ENCODE results near the gene ZNF300. TPM values are rescaled to one million over a fixed set of nuclear protein-coding genes. Genes with fewer than 3 reads are reported as not detected.

ZNF300 gene
- total RNA-seq, 1 experiment from 2014 or later, result 11.3 TPM

DNA sequence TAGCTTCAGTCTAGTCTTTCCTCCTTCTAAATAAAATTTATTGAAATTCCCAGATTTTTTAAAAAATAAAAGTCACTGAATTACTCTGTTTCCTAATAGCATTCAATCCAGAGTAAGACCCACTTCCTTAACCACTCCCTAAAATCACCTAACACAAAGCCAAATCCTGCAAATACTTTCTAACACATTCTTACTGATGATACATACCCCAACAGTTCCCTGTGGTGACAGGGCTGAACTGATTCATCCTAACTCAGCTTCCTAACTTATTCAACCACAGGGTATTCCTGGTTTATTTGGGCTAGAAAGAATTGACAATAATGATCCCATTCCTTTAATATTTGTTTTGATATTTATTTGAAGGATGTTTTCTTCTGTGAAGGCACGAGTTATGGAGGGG is 40.7 kb upstream of the ZNF300 start:
- no TSS peak for BruUV-seq (replicated peaks)
- H3K27me3 Mint-ChIP-seq (ENCODE audit: unreplicated experiment), result no peaks in the 10 kb centered on the region

DNA sequence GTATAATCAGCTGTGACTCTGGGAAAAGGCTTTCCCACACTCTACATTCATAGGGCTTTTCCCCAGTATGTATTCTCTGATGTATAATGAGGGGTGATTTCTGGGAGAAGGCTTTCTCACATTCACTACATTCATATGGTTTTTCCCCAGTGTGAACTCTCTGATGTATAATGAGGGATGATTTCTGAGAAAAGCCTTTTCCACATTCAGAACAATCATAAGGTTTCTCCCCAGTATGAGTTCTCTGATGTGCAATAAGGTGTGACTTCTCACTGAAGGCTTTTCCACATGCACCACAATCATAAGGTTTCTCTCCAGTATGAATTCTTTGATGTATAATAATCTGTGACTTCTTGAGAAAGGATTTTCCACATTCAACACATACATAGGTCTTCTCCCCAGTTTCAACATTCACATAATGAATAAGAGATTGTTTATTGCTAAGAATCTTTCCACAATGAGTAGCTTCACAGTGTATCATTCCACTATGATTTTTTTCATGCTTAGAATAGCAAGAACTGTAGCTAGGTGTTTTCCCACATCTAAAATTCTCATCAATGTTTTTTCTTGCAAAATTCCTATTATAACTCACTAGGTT is 26.7 kb upstream of the ZNF300 start:
- Mint-ChIP-seq H3K27ac (ENCODE audit: unreplicated experiment) (no peak overlapping the region), H3K9me3 (ENCODE audit: low read depth, unreplicated experiment) (peaks cover 22% of the 10 kb centered on the region), H3K27me3 (ENCODE audit: unreplicated experiment) (no peaks in the 10 kb centered on the region), H3K4me1 (ENCODE audit: low read depth, unreplicated experiment) (no peaks in the 10 kb centered on the region), H3K4me3 (ENCODE audit: low read depth, unreplicated experiment) (no peak overlapping the region), H3K36me3 (ENCODE audit: insufficient read depth, unreplicated experiment) (no peaks in the 10 kb centered on the region)
- intact Hi-C loops (cut with micrococcal nuclease; ENCODE audit: unreplicated experiment), result no loop called here
- TF ChIP-seq, protein P1, sequence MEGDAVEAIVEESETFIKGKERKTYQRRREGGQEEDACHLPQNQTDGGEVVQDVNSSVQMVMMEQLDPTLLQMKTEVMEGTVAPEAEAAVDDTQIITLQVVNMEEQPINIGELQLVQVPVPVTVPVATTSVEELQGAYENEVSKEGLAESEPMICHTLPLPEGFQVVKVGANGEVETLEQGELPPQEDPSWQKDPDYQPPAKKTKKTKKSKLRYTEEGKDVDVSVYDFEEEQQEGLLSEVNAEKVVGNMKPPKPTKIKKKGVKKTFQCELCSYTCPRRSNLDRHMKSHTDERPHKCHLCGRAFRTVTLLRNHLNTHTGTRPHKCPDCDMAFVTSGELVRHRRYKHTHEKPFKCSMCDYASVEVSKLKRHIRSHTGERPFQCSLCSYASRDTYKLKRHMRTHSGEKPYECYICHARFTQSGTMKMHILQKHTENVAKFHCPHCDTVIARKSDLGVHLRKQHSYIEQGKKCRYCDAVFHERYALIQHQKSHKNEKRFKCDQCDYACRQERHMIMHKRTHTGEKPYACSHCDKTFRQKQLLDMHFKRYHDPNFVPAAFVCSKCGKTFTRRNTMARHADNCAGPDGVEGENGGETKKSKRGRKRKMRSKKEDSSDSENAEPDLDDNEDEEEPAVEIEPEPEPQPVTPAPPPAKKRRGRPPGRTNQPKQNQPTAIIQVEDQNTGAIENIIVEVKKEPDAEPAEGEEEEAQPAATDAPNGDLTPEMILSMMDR (IDR thresholded peaks at IDR 0.05; ENCODE audit: unreplicated experiment), result no peak
- no peak for DNase-seq
- CTCF ChIA-PET, result no interaction called here
- BruUV-seq (replicated peaks), result no TSS peak

More for the DNA sequence above, 40.7 kb upstream of the ZNF300 start:
- Mint-ChIP-seq H3K4me3 (ENCODE audit: low read depth, unreplicated experiment) (no peak overlapping the region), H3K4me1 (ENCODE audit: low read depth, unreplicated experiment) (no peaks in the 10 kb centered on the region), H3K9me3 (ENCODE audit: low read depth, unreplicated experiment) (peaks cover 25% of the 10 kb centered on the region), H3K36me3 (ENCODE audit: insufficient read depth, unreplicated experiment) (no peaks in the 10 kb centered on the region), H3K27ac (ENCODE audit: unreplicated experiment) (no peak overlapping the region)
- intact Hi-C loops (cut with micrococcal nuclease; ENCODE audit: unreplicated experiment), result no loop called here
- TF ChIP-seq, protein P1 (IDR thresholded peaks at IDR 0.05; ENCODE audit: unreplicated experiment), result no peak
- CTCF ChIA-PET, result interaction anchor here (0.6 kb wide), 1 partner anchor 776 kb away, joined by 3 read pairs; no protein-coding TSS in a partner anchor
- no peak for DNase-seq

DNA sequence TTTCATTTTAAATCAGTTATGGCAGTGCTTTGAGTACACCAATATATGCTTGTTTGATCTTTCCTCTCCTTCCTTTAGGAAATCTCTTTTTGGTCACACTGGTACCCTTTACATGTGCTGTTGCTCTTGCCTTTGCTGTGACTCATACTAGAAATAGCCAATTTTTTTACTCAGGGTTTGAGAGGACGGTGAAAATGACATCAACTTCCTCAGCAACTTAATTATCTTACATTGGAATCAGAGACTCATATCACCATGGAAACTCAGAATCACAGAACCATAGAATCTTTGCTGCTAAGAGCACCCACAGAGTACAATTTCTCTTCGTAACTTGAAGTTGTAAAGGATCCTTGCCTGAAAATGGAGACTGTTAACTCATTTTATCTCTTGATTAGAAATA is 13.8 kb upstream of the ZNF300 start:
- Mint-ChIP-seq H3K4me1 (ENCODE audit: low read depth, unreplicated experiment) (no peaks in the 10 kb centered on the region), H3K36me3 (ENCODE audit: insufficient read depth, unreplicated experiment) (no peaks in the 10 kb centered on the region), H3K27ac (ENCODE audit: unreplicated experiment) (no peak overlapping the region), H3K9me3 (ENCODE audit: low read depth, unreplicated experiment) (peaks cover 15% of the 10 kb centered on the region), H3K27me3 (ENCODE audit: unreplicated experiment) (no peaks in the 10 kb centered on the region), H3K4me3 (ENCODE audit: low read depth, unreplicated experiment) (no peak overlapping the region)
- intact Hi-C loops (cut with micrococcal nuclease; ENCODE audit: unreplicated experiment), result no loop called here
- CTCF ChIA-PET, result no interaction called here
- no peak for DNase-seq
- TF ChIP-seq, protein P1 (IDR thresholded peaks at IDR 0.05; ENCODE audit: unreplicated experiment), result no peak
- no TSS peak for BruUV-seq (replicated peaks)

DNA sequence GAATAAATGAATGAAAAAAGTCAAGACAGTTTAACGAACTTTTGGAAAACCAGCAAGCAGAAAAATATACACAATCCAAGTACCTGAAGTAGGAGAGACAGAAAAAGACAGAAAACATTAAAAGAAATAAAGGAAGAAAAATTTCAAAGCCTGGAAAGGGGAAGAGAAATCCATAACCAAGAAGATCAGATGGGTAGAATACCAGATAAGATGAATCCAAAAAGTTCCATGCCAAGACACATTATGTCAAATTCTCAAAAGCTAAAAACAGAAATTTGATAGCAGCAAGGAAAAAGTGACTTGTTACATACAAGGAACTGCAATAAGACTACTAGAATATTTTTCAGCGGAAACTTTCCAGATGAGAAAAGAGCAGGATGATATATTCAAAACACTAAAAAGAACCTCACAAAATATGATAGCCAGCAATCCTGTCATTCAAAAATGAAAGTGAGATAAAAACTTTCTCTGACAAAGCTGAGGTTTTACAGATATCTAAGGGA is 7.6 kb upstream of the ZNF300 start:
- DNase-seq, result no peak
- Mint-ChIP-seq H3K4me1 (ENCODE audit: low read depth, unreplicated experiment) (no peaks in the 10 kb centered on the region), H3K9me3 (ENCODE audit: low read depth, unreplicated experiment) (peaks cover 11% of the 10 kb centered on the region), H3K27me3 (ENCODE audit: unreplicated experiment) (no peaks in the 10 kb centered on the region), H3K27ac (ENCODE audit: unreplicated experiment) (no peak overlapping the region), H3K4me3 (ENCODE audit: low read depth, unreplicated experiment) (no peak overlapping the region), H3K36me3 (ENCODE audit: insufficient read depth, unreplicated experiment) (no peaks in the 10 kb centered on the region)
- no TSS peak for BruUV-seq (replicated peaks)
- CTCF ChIA-PET, result no interaction called here
- TF ChIP-seq, protein P1 (IDR thresholded peaks at IDR 0.05; ENCODE audit: unreplicated experiment), result no peak
- intact Hi-C loops (cut with micrococcal nuclease; ENCODE audit: unreplicated experiment), result no loop called here

All from Calu3 (cell line).